Neural progenitor cell (in vitro differentiated cells): Measurements from ENCODE around the gene PTPRN2. TPM values are rescaled to one million over a fixed set of nuclear protein-coding genes. Genes with fewer than 3 reads are reported as not detected.
A peak's percentile ranks its signal among the peaks of the same experiment; 100 is the strongest.

Source experiments
- DNase-seq: peaks from one replicate; pipeline ENCODE4 v3.0.0-alpha.2; 2016; ENCODE audit warnings: low spot score
- H2AFZ ChIP-seq: fragments of 200-600 bp; sonication (generic); replicated peaks from 2 replicates; pipeline ENCODE4 v1.6.1; 2016; ENCODE audit warnings: antibody characterized with exemption
- H3F3A ChIP-seq: fragments of 200-600 bp; sonication (generic); 2 replicates; pipeline ENCODE4 v1.6.1; 2016; ENCODE audit warnings: antibody characterized with exemption, low read depth
- H3K27ac ChIP-seq: fragments of 200-600 bp; sonication (generic); 2 replicates; pipeline ENCODE4 v1.5.1; 2016; ENCODE audit warnings: mild to moderate bottlenecking
- H3K27me3 ChIP-seq: fragments of 200-600 bp; sonication (generic); 2 replicates; pipeline ENCODE4 v1.6.1; 2016; ENCODE audit warnings: mild to moderate bottlenecking, moderate library complexity
- H3K36me3 ChIP-seq: fragments of 200-600 bp; sonication (generic); 2 replicates; pipeline ENCODE4 v1.5.1; 2016
- H3K4me1 ChIP-seq: fragments of 200-600 bp; sonication (generic); 2 replicates; pipeline ENCODE4 v1.6.1; 2016; ENCODE audit warnings: mixed run types
- H3K4me2 ChIP-seq: fragments of 200-600 bp; sonication (generic); 2 replicates; pipeline ENCODE4 v1.6.1; 2016
- H3K4me3 ChIP-seq: fragments of 200-600 bp; sonication (generic); 2 replicates; pipeline ENCODE4 v1.5.1; 2016
- H3K79me2 ChIP-seq: fragments of 200-600 bp; sonication (generic); 2 replicates; pipeline ENCODE4 v1.6.1; 2016; ENCODE audit warnings: low read depth
- H3K9ac ChIP-seq: fragments of 200-600 bp; sonication (generic); 2 replicates; pipeline ENCODE4 v1.6.1; 2016
- H3K9me3 ChIP-seq: fragments of 200-600 bp; sonication (generic); 2 replicates; pipeline ENCODE4 v1.5.1; 2016; ENCODE audit warnings: low read depth
- H4K20me1 ChIP-seq: fragments of 200-600 bp; sonication (generic); 2 replicates; pipeline ENCODE4 v1.6.1; 2016; ENCODE audit warnings: low read depth
- H3K27ac Mint-ChIP-seq: 3 replicates; pipeline ENCODE4 v1.8.0; 2021; ENCODE audit warnings: mixed read lengths
- H3K27me3 Mint-ChIP-seq: 2 replicates; pipeline ENCODE4 v1.8.0; 2022; ENCODE audit warnings: low read depth, mild to moderate bottlenecking, inconsistent platforms, moderate library complexity, mixed read lengths; ENCODE audit not compliant: insufficient read depth
- H3K36me3 Mint-ChIP-seq: 3 replicates; pipeline ENCODE4 v1.8.0; 2021; ENCODE audit warnings: mixed read lengths
- H3K4me1 Mint-ChIP-seq: 3 replicates; pipeline ENCODE4 v1.8.0; 2021; ENCODE audit warnings: mixed read lengths
- H3K4me3 Mint-ChIP-seq: 3 replicates; pipeline ENCODE4 v1.8.0; 2021; ENCODE audit warnings: mild to moderate bottlenecking, moderate library complexity, mixed read lengths
- H3K9me3 Mint-ChIP-seq: 3 replicates; pipeline ENCODE4 v1.8.0; 2020; ENCODE audit warnings: mixed read lengths
- EZH2 ChIP-seq: fragments of 200-600 bp; sonication (generic); IDR thresholded peaks from 2 replicates; pipeline ENCODE4 v1.6.1; 2017; ENCODE audit warnings: antibody characterized with exemption, mild to moderate bottlenecking, moderate library complexity
- EZH2phosphoT487 ChIP-seq: fragments of 200-600 bp; sonication (generic); IDR thresholded peaks from 2 replicates; pipeline ENCODE4 v1.6.1; 2017; ENCODE audit warnings: antibody characterized with exemption
- total RNA-seq: library from RNA; depleted of rRNA; stranded (reverse); fragments of >200 nt; gene quantifications from 2 replicates; pipeline ENCODE4 v1.2.3, GENCODE V29; 2015; ENCODE audit warnings: low replicate concordance
- TF ChIP-seq, protein P1 (sequence below): fragments of 200-600 bp; sonication (generic); IDR thresholded peaks from 2 replicates; pipeline ENCODE4 v1.5.1; 2017; ENCODE audit warnings: antibody characterized with exemption, mild to moderate bottlenecking

The PTPRN2 gene
- total RNA-seq, 1 donor from 2014 or later = 3.0 TPM

DNA sequence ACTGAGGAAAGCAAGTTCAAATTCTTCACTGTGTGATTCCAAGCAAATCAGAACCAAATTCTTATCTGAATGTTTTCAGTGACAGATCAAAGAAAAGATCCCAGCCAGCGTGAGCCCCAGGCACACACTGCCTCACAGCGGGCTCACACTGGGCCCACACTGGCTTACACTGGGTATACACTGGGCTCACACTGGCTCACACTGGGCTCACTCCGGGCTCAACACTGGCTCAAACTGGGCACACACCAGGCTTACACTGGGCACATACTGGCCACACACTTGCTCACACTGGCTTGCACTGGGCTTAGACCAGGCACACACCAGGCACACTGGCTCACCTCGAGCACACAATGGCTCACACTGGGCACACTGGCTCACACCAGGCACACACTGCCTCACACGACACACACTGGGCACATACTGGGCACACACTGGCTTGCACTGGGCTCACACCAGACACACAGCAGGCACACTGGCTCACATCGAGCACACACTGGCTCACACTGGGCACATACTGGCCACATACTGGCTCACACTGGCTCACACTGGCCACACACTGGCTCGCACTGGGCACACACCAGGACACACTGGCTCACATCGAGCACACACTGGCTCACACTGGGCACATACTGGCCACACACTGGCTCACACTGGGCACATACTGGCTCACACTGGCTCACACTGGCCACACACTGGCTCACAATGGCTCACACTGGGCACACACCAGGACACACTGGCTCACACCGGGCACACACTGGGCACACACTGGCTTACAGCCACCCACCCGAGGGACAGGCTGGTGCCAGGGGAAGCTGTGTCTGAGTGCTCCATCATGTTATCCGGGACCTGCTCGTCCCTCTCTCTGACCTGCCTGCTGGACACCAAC lies 156.3 kb downstream of the PTPRN2 start:
- Mint-ChIP-seq H3K9me3 (peaks cover 2% of the 10 kb centered on the region), H3K36me3 (no peaks in the 10 kb centered on the region), H3K27me3 (peaks cover 4% of the 10 kb centered on the region), H3K4me1 (peaks cover 15% of the 10 kb centered on the region), H3K4me3 (no peak overlapping the region), H3K27ac (peak overlapping the region; percentile 69)
- Histone ChIP-seq H3K9me3 (no peaks in the 10 kb centered on the region), H3K27ac (no peak overlapping the region), H3F3A (no peaks in the 10 kb centered on the region), H3K4me1 (no peaks in the 10 kb centered on the region), H3K79me2 (no peaks in the 10 kb centered on the region), H3K27me3 (no peaks in the 10 kb centered on the region), H3K4me3 (no peak overlapping the region), H2AFZ (no peak overlapping the region), H4K20me1 (no peaks in the 10 kb centered on the region), H3K4me2 (no peak overlapping the region), H3K9ac (no peak overlapping the region), H3K36me3 (no peaks in the 10 kb centered on the region)
- DNase-seq = no peak
- TF ChIP-seq EZH2 (no peak), EZH2phosphoT487 (no peak)
- TF ChIP-seq, protein P1, sequence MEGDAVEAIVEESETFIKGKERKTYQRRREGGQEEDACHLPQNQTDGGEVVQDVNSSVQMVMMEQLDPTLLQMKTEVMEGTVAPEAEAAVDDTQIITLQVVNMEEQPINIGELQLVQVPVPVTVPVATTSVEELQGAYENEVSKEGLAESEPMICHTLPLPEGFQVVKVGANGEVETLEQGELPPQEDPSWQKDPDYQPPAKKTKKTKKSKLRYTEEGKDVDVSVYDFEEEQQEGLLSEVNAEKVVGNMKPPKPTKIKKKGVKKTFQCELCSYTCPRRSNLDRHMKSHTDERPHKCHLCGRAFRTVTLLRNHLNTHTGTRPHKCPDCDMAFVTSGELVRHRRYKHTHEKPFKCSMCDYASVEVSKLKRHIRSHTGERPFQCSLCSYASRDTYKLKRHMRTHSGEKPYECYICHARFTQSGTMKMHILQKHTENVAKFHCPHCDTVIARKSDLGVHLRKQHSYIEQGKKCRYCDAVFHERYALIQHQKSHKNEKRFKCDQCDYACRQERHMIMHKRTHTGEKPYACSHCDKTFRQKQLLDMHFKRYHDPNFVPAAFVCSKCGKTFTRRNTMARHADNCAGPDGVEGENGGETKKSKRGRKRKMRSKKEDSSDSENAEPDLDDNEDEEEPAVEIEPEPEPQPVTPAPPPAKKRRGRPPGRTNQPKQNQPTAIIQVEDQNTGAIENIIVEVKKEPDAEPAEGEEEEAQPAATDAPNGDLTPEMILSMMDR = no peak

DNA sequence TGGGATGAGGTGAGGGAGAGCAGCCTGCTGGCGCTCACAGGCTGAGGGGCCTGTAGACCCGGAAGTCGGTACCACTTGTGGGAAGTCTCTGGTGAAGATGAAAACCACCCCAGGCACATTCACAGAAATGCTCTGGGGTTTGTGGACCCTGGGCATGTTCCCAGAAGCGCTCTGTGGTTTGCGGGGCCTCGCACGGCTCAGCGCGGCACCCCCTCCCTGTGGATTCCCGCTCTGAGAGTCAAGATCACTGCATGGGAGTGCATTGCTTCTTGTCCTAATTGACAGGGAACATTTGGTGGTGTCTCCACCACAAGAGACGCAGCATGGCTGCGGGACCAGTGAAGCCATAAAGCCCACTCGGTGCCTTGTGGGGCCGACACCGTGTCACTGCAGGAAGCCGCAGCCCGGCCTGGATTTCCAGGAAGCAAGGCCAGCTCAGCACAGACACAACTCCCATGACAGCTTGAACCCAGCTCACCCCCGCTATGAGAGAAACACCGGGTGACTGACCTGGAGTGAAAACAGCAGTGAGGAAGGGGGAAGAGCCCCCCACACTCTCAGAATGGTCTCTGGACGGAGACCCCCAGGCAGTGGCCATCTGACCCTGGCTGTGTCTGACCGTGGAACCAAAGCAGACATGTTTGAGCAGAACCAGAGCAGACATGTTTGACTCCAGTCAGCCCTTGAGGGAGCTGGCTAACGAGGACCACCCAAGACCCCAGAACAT lies 157.2 kb downstream of the PTPRN2 start:
- H4K20me1 ChIP-seq = no peaks in the 10 kb centered on the region
- Mint-ChIP-seq H3K27ac (peak overlapping the region; percentile 9), H3K4me3 (no peak overlapping the region), H3K9me3 (no peaks in the 10 kb centered on the region), H3K4me1 (peaks cover 15% of the 10 kb centered on the region), H3K27me3 (peaks cover 4% of the 10 kb centered on the region), H3K36me3 (no peaks in the 10 kb centered on the region)
- no peaks in the 10 kb centered on the region for H3K36me3 ChIP-seq
- H3K79me2 ChIP-seq = no peaks in the 10 kb centered on the region
- H3K4me3 ChIP-seq = no peak overlapping the region
- H2AFZ ChIP-seq = no peak overlapping the region
- no peaks in the 10 kb centered on the region for H3K4me1 ChIP-seq
- H3K9ac ChIP-seq = no peak overlapping the region
- H3K27ac ChIP-seq = no peak overlapping the region
- no peak overlapping the region for H3K4me2 ChIP-seq
- no peak for DNase-seq
- TF ChIP-seq EZH2phosphoT487 (no peak), EZH2 (no peak)
- TF ChIP-seq, protein P1 = no peak
- H3K27me3 ChIP-seq = no peaks in the 10 kb centered on the region
- no peaks in the 10 kb centered on the region for H3F3A ChIP-seq
- H3K9me3 ChIP-seq = no peaks in the 10 kb centered on the region

GRCh38 chr7:158428837-158429753 lies 158.5 kb downstream of the PTPRN2 start:
- H3K9me3 Mint-ChIP-seq = no peaks in the 10 kb centered on the region
- H3K4me3 Mint-ChIP-seq = no peak overlapping the region
- H3K36me3 Mint-ChIP-seq = no peaks in the 10 kb centered on the region
- Histone ChIP-seq H3F3A (no peaks in the 10 kb centered on the region), H4K20me1 (no peaks in the 10 kb centered on the region), H3K4me1 (no peaks in the 10 kb centered on the region), H2AFZ (no peak overlapping the region), H3K27me3 (no peaks in the 10 kb centered on the region), H3K9ac (no peak overlapping the region), H3K36me3 (no peaks in the 10 kb centered on the region), H3K9me3 (no peaks in the 10 kb centered on the region), H3K27ac (no peak overlapping the region), H3K4me2 (no peak overlapping the region), H3K4me3 (no peak overlapping the region), H3K79me2 (no peaks in the 10 kb centered on the region)
- DNase-seq = no peak
- peaks cover 4% of the 10 kb centered on the region for H3K27me3 Mint-ChIP-seq
- TF ChIP-seq EZH2phosphoT487 = no peak
- TF ChIP-seq EZH2 = no peak
- TF ChIP-seq, protein P1 = no peak
- peak overlapping the region; percentile 17 for H3K27ac Mint-ChIP-seq
- peaks cover 15% of the 10 kb centered on the region for H3K4me1 Mint-ChIP-seq
